HepG2 (cell line): ENCODE data around the gene AKAIN1. TPM values are rescaled to one million over a fixed set of nuclear protein-coding genes. Genes with fewer than 3 reads are reported as not detected.

Source experiments
- ATAD3A ChIP-seq: sonication (generic); formaldehyde crosslinking; IDR thresholded peaks from 2 replicates; pipeline ENCODE4 v1.4.0; 2020; ENCODE audit warnings: missing genetic modification reagents
- CAMTA2 ChIP-seq: sonication (generic); formaldehyde crosslinking; IDR thresholded peaks from 2 replicates; pipeline ENCODE4 v1.4.0; 2020; ENCODE audit warnings: mild to moderate bottlenecking, missing genetic modification reagents, borderline replicate concordance
- EP300 ChIP-seq, 3 experiments: sonication (generic) in 1 of 3; formaldehyde crosslinking in 1 of 3; IDR thresholded peaks; 2 replicates each; pipeline versions ENCODE4 v1.5.1 to v1.6.1; 2011 to 2020; ENCODE audit warnings: low read depth in 2 of 3, low read length in 2 of 3, borderline replicate concordance in 1 of 3, improper control_type of control experiment in 1 of 3, mild to moderate bottlenecking in 1 of 3, missing genetic modification reagents in 1 of 3, moderate library complexity in 1 of 3
- FOSL1 ChIP-seq: sonication (generic); formaldehyde crosslinking; IDR thresholded peaks from 2 replicates; pipeline ENCODE4 v1.9.0; 2021; ENCODE audit warnings: missing genetic modification reagents, borderline replicate concordance
- NFYC ChIP-seq: IDR thresholded peaks from 2 replicates; pipeline ENCODE4 v1.6.1; 2016; ENCODE audit warnings: missing genetic modification reagents, missing compliant biosample characterization
- ZMYM4 ChIP-seq: sonication (generic); formaldehyde crosslinking; IDR thresholded peaks from 2 replicates; pipeline ENCODE4 v1.8.1; 2023; ENCODE audit warnings: mild to moderate bottlenecking, missing genetic modification reagents
- ZNF12 ChIP-seq: sonication (generic); formaldehyde crosslinking; IDR thresholded peaks from 2 replicates; pipeline ENCODE4 v1.5.0; 2020; ENCODE audit warnings: missing genetic modification reagents
- ZNF3 ChIP-seq: IDR thresholded peaks from 2 replicates; pipeline ENCODE4 v1.7.0; 2017; ENCODE audit warnings: inconsistent platforms
- ZNF703 ChIP-seq: sonication (generic); formaldehyde crosslinking; IDR thresholded peaks from 2 replicates; pipeline ENCODE4 v1.5.1; 2020; ENCODE audit warnings: missing genetic modification reagents, mild to moderate bottlenecking, moderate library complexity, borderline replicate concordance
- ZNF780A ChIP-seq: sonication (generic); formaldehyde crosslinking; IDR thresholded peaks from 2 replicates; pipeline ENCODE4 v1.8.0; 2022; ENCODE audit warnings: mild to moderate bottlenecking, missing genetic modification reagents, moderate library complexity
- ZNF782 ChIP-seq: sonication (generic); formaldehyde crosslinking; IDR thresholded peaks from 2 replicates; pipeline ENCODE4 v1.4.0; 2020; ENCODE audit warnings: missing genetic modification reagents, mild to moderate bottlenecking, borderline replicate concordance
- ZNF883 ChIP-seq: sonication (generic); formaldehyde crosslinking; IDR thresholded peaks from 2 replicates; pipeline ENCODE4 v1.5.1; 2020; ENCODE audit warnings: mild to moderate bottlenecking, missing genetic modification reagents; ENCODE audit errors: not compliant biosample characterization
- polyA plus RNA-seq, 8 experiments: library from polyadenylated mRNA; depleted of rRNA in 3 of 8; stranded (reverse) in 7 of 8; unstranded in 1 of 8; fragments of >200 nt; fragmentation: Illumina TruSeq in 4 of 8; extraction: Trizol in 4 of 8; gene quantifications; 2 replicates each; pipeline versions ENCODE4 v1.2.1 to v1.2.3, GENCODE V29; 2011 to 2016; ENCODE audit warnings: low read depth in 4 of 8, missing spikeins in 1 of 8, mixed read lengths in 1 of 8; ENCODE audit not compliant: insufficient read depth in 1 of 8
- total RNA-seq, 5 experiments: library from RNA; depleted of rRNA; stranded (reverse); fragments of >200 nt; fragmentation: Illumina TruSeq; extraction: Trizol; gene quantifications; 2 replicates each; pipeline ENCODE4 v1.2.3, GENCODE V29; 2016; ENCODE audit warnings: low read depth in 1 of 5
- TF ChIP-seq, protein P1 (sequence below): sonication (generic); formaldehyde crosslinking; IDR thresholded peaks from 2 replicates; pipeline ENCODE4 v1.4.0; 2020; ENCODE audit warnings: missing genetic modification reagents
- TF ChIP-seq, protein P2 (sequence below): sonication (generic); formaldehyde crosslinking; IDR thresholded peaks from 2 replicates; pipeline ENCODE4 v1.4.0; 2020; ENCODE audit warnings: mild to moderate bottlenecking, missing genetic modification reagents
- TF ChIP-seq, protein P3 (sequence below): sonication (generic); formaldehyde crosslinking; IDR thresholded peaks from 2 replicates; pipeline ENCODE4 v1.4.0; 2020; ENCODE audit warnings: missing genetic modification reagents, mild to moderate bottlenecking, borderline replicate concordance
- TF ChIP-seq, protein P4 (sequence below): sonication (generic); formaldehyde crosslinking; IDR thresholded peaks from 2 replicates; pipeline ENCODE4 v1.4.0; 2020; ENCODE audit warnings: missing genetic modification reagents
- TF ChIP-seq, protein P5 (sequence below): sonication (generic); formaldehyde crosslinking; IDR thresholded peaks from 2 replicates; pipeline ENCODE4 v1.4.0; 2020; ENCODE audit warnings: missing genetic modification reagents

Gene AKAIN1
- total and polyA plus RNA-seq, 2 of the 13 experiments (the other 11 are each of a cell fraction or from before 2014, with no cell fraction given): not detected

DNA sequence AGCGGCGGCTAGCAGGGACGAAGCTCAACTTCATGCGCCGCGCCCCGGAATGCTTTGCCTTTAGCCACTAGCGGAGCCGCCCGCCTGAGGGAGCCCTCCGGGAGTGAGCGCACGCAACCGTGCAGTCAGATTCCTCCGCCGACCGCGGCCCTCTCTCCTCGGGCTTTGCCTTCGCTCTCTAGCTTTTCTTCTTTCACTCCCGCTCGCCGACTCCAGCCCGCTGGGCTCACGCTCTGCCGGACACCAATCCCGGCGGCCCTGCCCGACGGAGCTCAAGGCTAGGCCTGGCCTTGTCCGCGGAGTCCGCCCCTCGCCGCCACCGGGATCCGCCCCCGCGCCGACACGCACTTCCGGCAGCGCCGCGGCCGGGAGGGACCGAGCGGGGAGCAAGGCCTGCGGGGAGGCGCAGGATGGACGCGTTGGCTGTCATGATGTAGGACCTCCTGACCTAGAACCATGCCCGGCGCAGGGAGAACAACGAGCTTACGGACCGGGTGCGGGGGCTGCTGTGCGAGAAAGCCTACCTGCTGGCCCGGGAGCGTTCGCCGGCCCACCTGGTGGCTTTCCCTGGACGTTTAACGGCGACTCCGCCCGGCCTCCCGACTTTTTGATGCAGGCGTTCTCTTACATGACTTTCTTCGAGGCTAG lies 40.8 kb upstream of the AKAIN1 start (continued):
- TF ChIP-seq, protein P1, sequence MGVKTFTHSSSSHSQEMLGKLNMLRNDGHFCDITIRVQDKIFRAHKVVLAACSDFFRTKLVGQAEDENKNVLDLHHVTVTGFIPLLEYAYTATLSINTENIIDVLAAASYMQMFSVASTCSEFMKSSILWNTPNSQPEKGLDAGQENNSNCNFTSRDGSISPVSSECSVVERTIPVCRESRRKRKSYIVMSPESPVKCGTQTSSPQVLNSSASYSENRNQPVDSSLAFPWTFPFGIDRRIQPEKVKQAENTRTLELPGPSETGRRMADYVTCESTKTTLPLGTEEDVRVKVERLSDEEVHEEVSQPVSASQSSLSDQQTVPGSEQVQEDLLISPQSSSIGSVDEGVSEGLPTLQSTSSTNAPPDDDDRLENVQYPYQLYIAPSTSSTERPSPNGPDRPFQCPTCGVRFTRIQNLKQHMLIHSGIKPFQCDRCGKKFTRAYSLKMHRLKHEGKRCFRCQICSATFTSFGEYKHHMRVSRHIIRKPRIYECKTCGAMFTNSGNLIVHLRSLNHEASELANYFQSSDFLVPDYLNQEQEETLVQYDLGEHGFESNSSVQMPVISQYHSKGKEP: no peak
- TF ChIP-seq, protein P2, sequence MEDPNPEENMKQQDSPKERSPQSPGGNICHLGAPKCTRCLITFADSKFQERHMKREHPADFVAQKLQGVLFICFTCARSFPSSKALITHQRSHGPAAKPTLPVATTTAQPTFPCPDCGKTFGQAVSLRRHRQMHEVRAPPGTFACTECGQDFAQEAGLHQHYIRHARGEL (CRISPR knock-in tag): 0 out of 2 replicates have a peak, but pooled peaks have one; percentile 18
- TF ChIP-seq ZMYM4 (CRISPR knock-in tag) (peak; percentile 76), FOSL1 (no peak), NFYC (CRISPR knock-in tag) (no peak), ZNF12 (CRISPR knock-in tag) (peak; percentile 76), ATAD3A (CRISPR knock-in tag) (no peak), ZNF703 (CRISPR knock-in tag) (peak; percentile 81; the same call in 1 of the 2 replicates), ZNF883 (peak; percentile 85), ZNF780A (CRISPR knock-in tag) (peak; percentile 82; the same call in 1 of the 2 replicates), ZNF3 (no peak), CAMTA2 (CRISPR knock-in tag) (peak; percentile 30; the same call in 1 of the 2 replicates), EP300 (IDR thresholded peaks at IDR 0.05; ENCODE audit: low read depth in 2 of 2, low read length in 2 of 2) (no peak), EP300 (CRISPR knock-in tag; IDR thresholded peaks at IDR 0.05; ENCODE audit: borderline replicate concordance) (no peak), ZNF782 (CRISPR knock-in tag) (peak; percentile 70)
- TF ChIP-seq, protein P3, sequence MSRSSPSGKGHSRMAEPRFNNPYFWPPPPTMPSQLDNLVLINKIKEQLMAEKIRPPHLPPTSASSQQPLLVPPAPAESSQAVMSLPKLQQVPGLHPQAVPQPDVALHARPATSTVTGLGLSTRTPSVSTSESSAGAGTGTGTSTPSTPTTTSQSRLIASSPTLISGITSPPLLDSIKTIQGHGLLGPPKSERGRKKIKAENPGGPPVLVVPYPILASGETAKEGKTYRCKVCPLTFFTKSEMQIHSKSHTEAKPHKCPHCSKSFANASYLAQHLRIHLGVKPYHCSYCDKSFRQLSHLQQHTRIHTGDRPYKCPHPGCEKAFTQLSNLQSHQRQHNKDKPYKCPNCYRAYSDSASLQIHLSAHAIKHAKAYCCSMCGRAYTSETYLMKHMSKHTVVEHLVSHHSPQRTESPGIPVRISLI (CRISPR knock-in tag): peak; percentile 32; the same call in 1 of the 2 replicates
- TF ChIP-seq, protein P4, sequence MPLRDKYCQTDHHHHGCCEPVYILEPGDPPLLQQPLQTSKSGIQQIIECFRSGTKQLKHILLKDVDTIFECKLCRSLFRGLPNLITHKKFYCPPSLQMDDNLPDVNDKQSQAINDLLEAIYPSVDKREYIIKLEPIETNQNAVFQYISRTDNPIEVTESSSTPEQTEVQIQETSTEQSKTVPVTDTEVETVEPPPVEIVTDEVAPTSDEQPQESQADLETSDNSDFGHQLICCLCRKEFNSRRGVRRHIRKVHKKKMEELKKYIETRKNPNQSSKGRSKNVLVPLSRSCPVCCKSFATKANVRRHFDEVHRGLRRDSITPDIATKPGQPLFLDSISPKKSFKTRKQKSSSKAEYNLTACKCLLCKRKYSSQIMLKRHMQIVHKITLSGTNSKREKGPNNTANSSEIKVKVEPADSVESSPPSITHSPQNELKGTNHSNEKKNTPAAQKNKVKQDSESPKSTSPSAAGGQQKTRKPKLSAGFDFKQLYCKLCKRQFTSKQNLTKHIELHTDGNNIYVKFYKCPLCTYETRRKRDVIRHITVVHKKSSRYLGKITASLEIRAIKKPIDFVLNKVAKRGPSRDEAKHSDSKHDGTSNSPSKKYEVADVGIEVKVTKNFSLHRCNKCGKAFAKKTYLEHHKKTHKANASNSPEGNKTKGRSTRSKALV (CRISPR knock-in tag): peak; percentile 31; the same call in 1 of the 2 replicates
- TF ChIP-seq, protein P5, sequence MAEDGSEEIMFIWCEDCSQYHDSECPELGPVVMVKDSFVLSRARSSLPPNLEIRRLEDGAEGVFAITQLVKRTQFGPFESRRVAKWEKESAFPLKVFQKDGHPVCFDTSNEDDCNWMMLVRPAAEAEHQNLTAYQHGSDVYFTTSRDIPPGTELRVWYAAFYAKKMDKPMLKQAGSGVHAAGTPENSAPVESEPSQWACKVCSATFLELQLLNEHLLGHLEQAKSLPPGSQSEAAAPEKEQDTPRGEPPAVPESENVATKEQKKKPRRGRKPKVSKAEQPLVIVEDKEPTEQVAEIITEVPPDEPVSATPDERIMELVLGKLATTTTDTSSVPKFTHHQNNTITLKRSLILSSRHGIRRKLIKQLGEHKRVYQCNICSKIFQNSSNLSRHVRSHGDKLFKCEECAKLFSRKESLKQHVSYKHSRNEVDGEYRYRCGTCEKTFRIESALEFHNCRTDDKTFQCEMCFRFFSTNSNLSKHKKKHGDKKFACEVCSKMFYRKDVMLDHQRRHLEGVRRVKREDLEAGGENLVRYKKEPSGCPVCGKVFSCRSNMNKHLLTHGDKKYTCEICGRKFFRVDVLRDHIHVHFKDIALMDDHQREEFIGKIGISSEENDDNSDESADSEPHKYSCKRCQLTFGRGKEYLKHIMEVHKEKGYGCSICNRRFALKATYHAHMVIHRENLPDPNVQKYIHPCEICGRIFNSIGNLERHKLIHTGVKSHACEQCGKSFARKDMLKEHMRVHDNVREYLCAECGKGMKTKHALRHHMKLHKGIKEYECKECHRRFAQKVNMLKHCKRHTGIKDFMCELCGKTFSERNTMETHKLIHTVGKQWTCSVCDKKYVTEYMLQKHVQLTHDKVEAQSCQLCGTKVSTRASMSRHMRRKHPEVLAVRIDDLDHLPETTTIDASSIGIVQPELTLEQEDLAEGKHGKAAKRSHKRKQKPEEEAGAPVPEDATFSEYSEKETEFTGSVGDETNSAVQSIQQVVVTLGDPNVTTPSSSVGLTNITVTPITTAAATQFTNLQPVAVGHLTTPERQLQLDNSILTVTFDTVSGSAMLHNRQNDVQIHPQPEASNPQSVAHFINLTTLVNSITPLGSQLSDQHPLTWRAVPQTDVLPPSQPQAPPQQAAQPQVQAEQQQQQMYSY (CRISPR knock-in tag): no peak
